Thymus (tissue), 14 donors: Measurements from ENCODE around the gene CPNE4. TPM values are rescaled to one million over a fixed set of nuclear protein-coding genes. Genes with fewer than 3 reads are reported as not detected.

ENCODE experiments used
- DNase-seq, 9 donors: peaks; one replicate each; pipeline ENCODE4 v3.0.0-alpha.2; 2013; ENCODE audit warnings: low spot score in 9 of 9, low read depth in 6 of 9, missing footprints in 1 of 9
- H3K27ac ChIP-seq, 2 donors: one replicate each; pipeline ENCODE4 v1.5.1; 2013; ENCODE audit warnings: control low read depth in 1 of 2, low read depth in 1 of 2, low read length in 1 of 2, mild to moderate bottlenecking in 1 of 2, moderate library complexity in 1 of 2
- H3K27me3 ChIP-seq, 2 donors: one replicate each; pipeline ENCODE4 v1.5.1; 2013; ENCODE audit warnings: low read length in 1 of 2; ENCODE audit not compliant: control insufficient read depth in 2 of 2, insufficient read depth in 1 of 2
- H3K36me3 ChIP-seq, 2 donors: one replicate each; pipeline ENCODE4 v1.5.1; 2013; ENCODE audit warnings: low read length in 1 of 2, mild to moderate bottlenecking in 1 of 2, moderate library complexity in 1 of 2; ENCODE audit not compliant: control insufficient read depth in 2 of 2, insufficient read depth in 2 of 2
- H3K4me1 ChIP-seq, 2 donors: one replicate each; pipeline ENCODE4 v1.5.1; 2013; ENCODE audit warnings: low read length in 2 of 2; ENCODE audit not compliant: control insufficient read depth in 2 of 2, insufficient read depth in 2 of 2
- H3K4me3 ChIP-seq, 2 donors: one replicate each; pipeline ENCODE4 v1.5.1; 2013; ENCODE audit warnings: low read length in 2 of 2, control low read depth in 1 of 2, mild to moderate bottlenecking in 1 of 2
- H3K9me3 ChIP-seq, 2 donors: one replicate each; pipeline ENCODE4 v1.5.1; 2013; ENCODE audit warnings: low read length in 1 of 2, mild to moderate bottlenecking in 1 of 2; ENCODE audit not compliant: control insufficient read depth in 2 of 2, insufficient read depth in 1 of 2
- WGBS: extraction: QIAGEN DNeasy Blood & Tissue Kit; methylation state at CpG from one replicate; pipeline ENCODE4 v1.1.7; 2013; 5-methylcytosine and 5-hydroxymethylcytosine counted together
- long read RNA-seq, 10 donors: transcript quantifications; one replicate each; lab custom pipeline, GENCODE V29; 2026
- polyA plus RNA-seq: library from polyadenylated mRNA; stranded (reverse); fragments of 200-250 nt; gene quantifications from one replicate; pipeline ENCODE4 v1.2.3, GENCODE V29; 2013
- total RNA-seq: library from RNA; stranded (reverse); fragments of 120-200 nt; gene quantifications from one replicate; pipeline ENCODE4 v1.2.4, GENCODE V29; 2013
- donor health status: healthy.

The CPNE4 gene
- 0.33 TPM for total RNA-seq
- 0.89 TPM for polyA plus RNA-seq
- long read RNA-seq, donor 1: 0 reads
- long read RNA-seq, donor 2: 0 reads
- long read RNA-seq, donor 3: 0 reads
- long read RNA-seq, donor 4: 0 reads
- long read RNA-seq, donor 5: 0 reads
- long read RNA-seq, donor 6: 0 reads
- long read RNA-seq, donor 7: 0 reads
- long read RNA-seq, donor 8: 0 reads
- long read RNA-seq, donor 9: 0 reads
- long read RNA-seq, donor 10: 0 reads

DNA sequence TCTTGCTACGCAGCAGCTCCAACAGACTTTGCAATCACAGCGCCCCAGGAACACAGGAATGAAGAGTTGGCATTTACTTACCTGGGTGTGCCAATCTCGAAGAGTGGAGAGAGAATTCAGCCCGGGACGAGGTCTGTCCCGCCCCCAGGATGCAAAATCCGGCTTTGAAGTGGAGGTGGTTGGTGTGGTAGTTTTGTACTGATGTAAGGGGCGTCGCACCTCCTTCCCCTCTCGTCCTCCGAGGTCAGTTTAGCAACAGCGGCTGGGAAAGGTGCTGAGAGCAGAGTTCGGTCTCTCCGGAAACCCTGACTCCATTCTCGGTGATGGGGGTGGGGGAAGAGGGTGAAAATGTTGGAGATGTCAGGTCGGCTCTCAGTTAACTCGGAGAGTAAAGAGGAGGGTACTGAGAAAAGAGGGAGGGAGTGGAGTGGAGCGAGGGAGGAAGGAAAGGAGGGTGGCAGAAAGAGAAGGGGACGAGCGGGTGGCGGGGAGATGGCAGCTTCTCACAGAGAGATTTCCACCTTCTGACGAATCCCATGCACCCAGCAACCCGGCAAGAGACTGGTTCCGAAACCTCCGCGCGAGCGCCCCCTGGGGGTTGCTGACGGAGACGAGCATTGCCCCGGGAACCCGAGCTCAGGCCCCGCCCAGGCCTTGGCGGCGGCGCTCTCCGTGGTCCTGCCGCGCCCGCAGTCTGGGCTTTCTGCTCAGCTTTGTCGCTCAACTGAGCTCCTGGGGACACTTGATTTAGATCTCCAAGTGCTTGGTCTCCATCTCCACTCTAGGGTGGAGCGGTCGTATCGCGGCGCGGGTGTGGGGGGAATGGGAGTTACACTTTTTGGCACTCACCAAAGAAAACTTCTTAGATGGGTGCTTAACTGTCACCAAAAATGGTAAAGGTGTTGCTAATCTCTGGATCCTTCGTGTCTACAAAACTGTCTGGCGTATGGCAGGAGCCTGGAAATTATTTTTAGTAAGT is at the start of gene CPNE4:
CPNE4 (minus strand) TSS at position 529 of the 979 bp plus-strand sequence.
- H3K4me1 ChIP-seq: no peaks in the 10 kb centered on the region
- no peak within 1 kb of the TSS for H3K27ac ChIP-seq
- no peaks in the 10 kb centered on the region for H3K36me3 ChIP-seq
- peaks cover 0 to 25% of the 10 kb centered on the region in 2 donors for H3K27me3 ChIP-seq
- peak; percentile 16 to 79 (median 55) for DNase-seq
- no peak within 1 kb of the TSS for H3K4me3 ChIP-seq
- H3K9me3 ChIP-seq: no peaks in the 10 kb centered on the region
- 6% methylated on average over 49 of the region's 49 CpGs for WGBS

GRCh38 chr3:132083583-132084279 is 48.9 kb upstream of the CPNE4 start:
- Histone ChIP-seq H3K27me3 (no peaks in the 10 kb centered on the region), H3K4me3 (no peak overlapping the region), H3K9me3 (no peaks in the 10 kb centered on the region), H3K4me1 (no peaks in the 10 kb centered on the region), H3K27ac (no peak overlapping the region), H3K36me3 (no peaks in the 10 kb centered on the region)
- no peak for DNase-seq
- 82% methylated on average over 6 of the region's 6 CpGs for WGBS

- Histone ChIP-seq H3K36me3 (no peaks in the 10 kb centered on the region), H3K27me3 (no peaks in the 10 kb centered on the region), H3K27ac (no peak overlapping the region), H3K9me3 (no peaks in the 10 kb centered on the region), H3K4me3 (no peak overlapping the region), H3K4me1 (no peaks in the 10 kb centered on the region)
- DNase-seq: no peak
- 88% methylated on average over 3 of the region's 3 CpGs for WGBS
Measured at GRCh38 chr3:132083159-132083558, 48.3 kb upstream of the CPNE4 start.

GRCh38 chr3:132079147-132079546 is 44.3 kb upstream of the CPNE4 start:
- no peaks in the 10 kb centered on the region for H3K27me3 ChIP-seq
- H3K36me3 ChIP-seq: no peaks in the 10 kb centered on the region

GRCh38 chr3:132073771-132074170 is 39.0 kb upstream of the CPNE4 start:
- no peak overlapping the region for H3K27ac ChIP-seq
- H3K4me3 ChIP-seq: no peak overlapping the region
- DNase-seq: no peak
- H3K4me1 ChIP-seq: no peaks in the 10 kb centered on the region
- H3K36me3 ChIP-seq: no peaks in the 10 kb centered on the region
- no peaks in the 10 kb centered on the region for H3K27me3 ChIP-seq
- no peaks in the 10 kb centered on the region for H3K9me3 ChIP-seq

More at GRCh38 chr3:132079147-132079546, 44.3 kb upstream of the CPNE4 start:
- Histone ChIP-seq H3K4me1 (no peaks in the 10 kb centered on the region), H3K27ac (no peak overlapping the region), H3K4me3 (no peak overlapping the region), H3K9me3 (no peaks in the 10 kb centered on the region)
- WGBS: 91% methylated on average over 1 of the region's 1 CpG
- DNase-seq: no peak

GRCh38 chr3:132071043-132071442 is 36.2 kb upstream of the CPNE4 start:
- no peak for DNase-seq
- H3K27me3 ChIP-seq: no peaks in the 10 kb centered on the region
- H3K4me3 ChIP-seq: no peak overlapping the region
- H3K4me1 ChIP-seq: no peaks in the 10 kb centered on the region
- no peaks in the 10 kb centered on the region for H3K9me3 ChIP-seq
- no peak overlapping the region for H3K27ac ChIP-seq
- H3K36me3 ChIP-seq: no peaks in the 10 kb centered on the region

DNA sequence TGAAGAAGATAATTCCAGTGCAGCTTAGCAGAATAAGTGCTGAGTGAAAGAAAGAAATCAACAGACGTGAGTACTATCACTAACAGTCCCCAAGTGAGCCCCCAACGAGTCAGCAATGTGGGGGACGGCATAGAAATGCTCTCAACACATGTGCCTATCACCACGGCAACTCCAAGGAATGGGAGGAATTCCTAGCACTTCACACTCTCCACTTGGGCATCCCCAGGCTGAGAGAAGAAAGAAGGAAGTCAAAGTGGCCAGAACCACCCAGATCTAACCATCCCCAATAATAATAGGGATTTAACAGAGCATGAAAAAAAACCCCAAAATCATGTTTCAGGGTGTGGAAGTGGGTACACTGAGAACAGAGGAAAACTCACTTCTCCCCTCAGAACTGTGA is 29.3 kb upstream of the CPNE4 start:
- Histone ChIP-seq H3K4me3 (no peak overlapping the region), H3K9me3 (no peaks in the 10 kb centered on the region), H3K27ac (no peak overlapping the region), H3K27me3 (no peaks in the 10 kb centered on the region), H3K4me1 (no peaks in the 10 kb centered on the region), H3K36me3 (no peaks in the 10 kb centered on the region)
- DNase-seq: no peak
- 25% methylated on average over 4 of the region's 4 CpGs for WGBS

- DNase-seq: no peak
- WGBS: 91% methylated on average over 4 of the region's 4 CpGs
- no peaks in the 10 kb centered on the region for H3K9me3 ChIP-seq
- no peaks in the 10 kb centered on the region for H3K27me3 ChIP-seq
- no peaks in the 10 kb centered on the region for H3K36me3 ChIP-seq
- H3K4me1 ChIP-seq: no peaks in the 10 kb centered on the region
- no peak overlapping the region for H3K4me3 ChIP-seq
- H3K27ac ChIP-seq: no peak overlapping the region
Measured at GRCh38 chr3:132062535-132062934, 27.7 kb upstream of the CPNE4 start.

DNA sequence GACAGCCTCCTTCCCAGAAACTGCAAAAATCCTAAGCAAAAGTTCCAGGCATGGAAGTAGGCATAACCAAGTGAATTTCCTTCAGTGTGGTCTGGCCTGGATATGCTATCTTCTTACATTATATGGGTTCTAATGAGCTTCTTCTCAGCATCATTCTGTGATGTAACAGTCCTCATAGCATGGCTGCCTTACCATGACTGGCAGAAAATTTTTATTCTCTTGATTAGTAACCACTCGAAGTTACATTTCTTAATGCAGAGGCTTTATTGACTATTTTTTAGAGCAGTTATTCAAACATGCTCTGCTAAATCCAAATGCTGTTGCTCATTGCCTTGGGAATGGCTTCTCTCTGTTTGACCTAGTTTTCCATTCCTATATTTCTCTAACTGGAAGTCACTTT is 21.1 kb upstream of the CPNE4 start:
- Histone ChIP-seq H3K4me1 (no peaks in the 10 kb centered on the region), H3K27me3 (no peaks in the 10 kb centered on the region), H3K36me3 (no peaks in the 10 kb centered on the region), H3K4me3 (no peak overlapping the region), H3K9me3 (no peaks in the 10 kb centered on the region), H3K27ac (no peak overlapping the region)
- 93% methylated on average over 1 of the region's 1 CpG for whole genome bisulfite sequencing
- DNase-seq: no peak
